Cardiac fibroblast (primary cell): ENCODE data around the gene VKORC1.

Experiments used
- DNase-seq, 2 donors: peaks; one replicate each; pipeline versions ENCODE4 v3.0.0 to v3.0.0-alpha.2; 2010; ENCODE audit warnings: low read depth in 2 of 2
- H3K4me3 ChIP-seq, 2 donors: replicated peaks in 1 of 2; 1 replicate in 1 of 2; 2 replicates in 1 of 2; pipeline ENCODE4 v1.5.1; 2011; ENCODE audit warnings: low read depth in 2 of 2, low read length in 2 of 2, mild to moderate bottlenecking in 2 of 2, moderate library complexity in 1 of 2
- TF ChIP-seq, protein P1 (sequence below): IDR thresholded peaks from one replicate; pipeline ENCODE4 v1.5.1; 2011; ENCODE audit warnings: low read depth, mild to moderate bottlenecking, low read length, inconsistent platforms

VKORC1 gene

DNA sequence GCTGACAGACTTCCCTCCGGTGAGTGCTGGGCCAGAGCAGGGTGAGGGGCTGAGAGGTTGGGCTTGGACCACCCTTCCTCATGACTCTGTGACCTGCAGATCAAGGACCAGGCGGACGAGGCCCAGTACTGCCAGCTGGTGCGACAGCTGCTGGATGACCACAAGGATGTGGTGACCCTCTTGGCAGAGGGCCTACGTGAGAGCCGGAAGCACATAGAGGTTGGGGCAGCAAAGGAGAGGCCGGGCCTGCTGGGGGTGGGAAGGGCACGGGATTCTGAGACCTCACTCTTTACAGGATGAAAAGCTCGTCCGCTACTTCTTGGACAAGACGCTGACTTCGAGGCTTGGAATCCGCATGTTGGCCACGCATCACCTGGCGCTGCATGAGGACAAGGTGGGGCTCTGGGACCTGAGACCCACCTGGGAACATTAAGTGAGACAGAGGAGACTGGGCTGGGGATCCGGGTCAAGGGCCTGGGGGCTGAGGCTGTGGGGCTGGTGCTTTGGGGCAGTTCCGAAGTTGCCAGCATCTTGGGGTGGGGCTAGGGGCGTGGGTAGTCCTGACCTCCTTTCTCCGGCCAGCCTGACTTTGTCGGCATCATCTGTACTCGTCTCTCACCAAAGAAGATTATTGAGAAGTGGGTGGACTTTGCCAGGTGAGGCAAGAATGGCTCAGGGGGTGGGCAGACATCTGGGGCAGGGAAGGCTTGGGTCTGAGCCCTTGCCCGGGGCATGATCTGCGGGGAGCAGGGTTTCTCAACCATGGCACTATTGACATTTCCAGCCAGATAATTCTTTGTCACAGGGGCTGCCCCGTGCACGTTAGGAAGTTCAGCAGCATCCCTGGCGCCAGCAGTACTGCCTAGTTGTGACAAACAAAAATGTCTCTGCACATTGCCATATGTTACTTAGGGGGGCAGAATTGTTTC, 15.8 kb upstream of the VKORC1 start:
- TF ChIP-seq, protein P1, sequence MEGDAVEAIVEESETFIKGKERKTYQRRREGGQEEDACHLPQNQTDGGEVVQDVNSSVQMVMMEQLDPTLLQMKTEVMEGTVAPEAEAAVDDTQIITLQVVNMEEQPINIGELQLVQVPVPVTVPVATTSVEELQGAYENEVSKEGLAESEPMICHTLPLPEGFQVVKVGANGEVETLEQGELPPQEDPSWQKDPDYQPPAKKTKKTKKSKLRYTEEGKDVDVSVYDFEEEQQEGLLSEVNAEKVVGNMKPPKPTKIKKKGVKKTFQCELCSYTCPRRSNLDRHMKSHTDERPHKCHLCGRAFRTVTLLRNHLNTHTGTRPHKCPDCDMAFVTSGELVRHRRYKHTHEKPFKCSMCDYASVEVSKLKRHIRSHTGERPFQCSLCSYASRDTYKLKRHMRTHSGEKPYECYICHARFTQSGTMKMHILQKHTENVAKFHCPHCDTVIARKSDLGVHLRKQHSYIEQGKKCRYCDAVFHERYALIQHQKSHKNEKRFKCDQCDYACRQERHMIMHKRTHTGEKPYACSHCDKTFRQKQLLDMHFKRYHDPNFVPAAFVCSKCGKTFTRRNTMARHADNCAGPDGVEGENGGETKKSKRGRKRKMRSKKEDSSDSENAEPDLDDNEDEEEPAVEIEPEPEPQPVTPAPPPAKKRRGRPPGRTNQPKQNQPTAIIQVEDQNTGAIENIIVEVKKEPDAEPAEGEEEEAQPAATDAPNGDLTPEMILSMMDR = no peak
- no peak for DNase-seq
- no peak overlapping the region for H3K4me3 ChIP-seq

DNA sequence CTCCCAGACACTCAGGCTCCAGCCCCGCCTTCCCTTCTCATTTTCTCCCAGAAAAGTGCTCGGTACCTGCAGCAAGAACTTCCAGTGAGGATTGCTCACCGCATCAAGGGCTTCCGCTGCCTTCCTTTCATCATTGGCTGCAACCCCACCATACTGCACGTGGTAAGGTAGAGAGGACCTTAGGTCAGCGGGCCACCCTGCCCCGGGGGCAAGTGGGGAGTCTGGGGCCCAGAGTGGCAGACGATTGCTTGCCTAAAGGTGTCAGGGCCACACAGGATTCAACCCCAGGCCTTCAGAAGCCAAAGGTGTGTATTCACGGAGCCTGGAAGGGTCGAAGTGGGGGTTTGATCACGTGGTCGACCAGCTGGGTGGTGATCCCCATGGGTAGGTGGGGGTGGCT, 15.0 kb upstream of the VKORC1 start:
- H3K4me3 ChIP-seq = peak overlapping the region in 1 of 2 donors; percentile 95
- no peak for DNase-seq
- TF ChIP-seq, protein P1 = no peak

DNA sequence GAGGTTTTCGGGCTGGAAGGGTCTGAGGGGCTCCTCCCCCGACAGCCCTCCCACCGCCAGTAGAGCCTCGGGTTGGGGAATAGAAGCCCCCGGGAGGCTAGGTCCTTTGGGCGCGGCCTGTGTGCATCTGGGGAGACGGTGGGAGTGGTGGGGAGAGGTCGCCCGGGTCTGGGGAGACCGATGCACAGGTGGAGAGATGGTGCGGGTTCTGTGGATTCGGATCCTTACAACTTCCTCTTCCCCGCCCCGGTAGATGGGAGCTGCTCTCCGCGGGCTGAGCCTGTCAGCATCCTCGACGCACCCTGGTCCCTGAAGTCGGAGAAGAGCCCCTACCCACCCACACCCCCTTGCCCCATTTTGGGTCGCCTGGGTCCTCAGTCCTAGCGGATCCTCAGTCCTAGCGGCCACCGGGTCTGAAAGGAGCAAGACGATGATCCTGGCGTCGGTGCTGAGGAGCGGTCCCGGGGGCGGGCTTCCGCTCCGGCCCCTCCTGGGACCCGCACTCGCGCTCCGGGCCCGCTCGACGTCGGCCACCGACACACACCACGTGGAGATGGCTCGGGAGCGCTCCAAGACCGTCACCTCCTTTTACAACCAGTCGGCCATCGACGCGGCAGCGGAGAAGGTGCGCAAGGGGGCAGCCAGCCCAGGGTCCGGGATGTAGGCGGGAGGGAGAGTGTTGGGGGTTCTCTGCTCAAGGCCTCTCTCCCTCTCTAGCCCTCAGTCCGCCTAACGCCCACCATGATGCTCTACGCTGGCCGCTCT, 14.4 kb upstream of the VKORC1 start:
- TF ChIP-seq, protein P1 = no peak
- peak overlapping the region; percentile 81 to 95 for H3K4me3 ChIP-seq
- DNase-seq = no peak

DNA sequence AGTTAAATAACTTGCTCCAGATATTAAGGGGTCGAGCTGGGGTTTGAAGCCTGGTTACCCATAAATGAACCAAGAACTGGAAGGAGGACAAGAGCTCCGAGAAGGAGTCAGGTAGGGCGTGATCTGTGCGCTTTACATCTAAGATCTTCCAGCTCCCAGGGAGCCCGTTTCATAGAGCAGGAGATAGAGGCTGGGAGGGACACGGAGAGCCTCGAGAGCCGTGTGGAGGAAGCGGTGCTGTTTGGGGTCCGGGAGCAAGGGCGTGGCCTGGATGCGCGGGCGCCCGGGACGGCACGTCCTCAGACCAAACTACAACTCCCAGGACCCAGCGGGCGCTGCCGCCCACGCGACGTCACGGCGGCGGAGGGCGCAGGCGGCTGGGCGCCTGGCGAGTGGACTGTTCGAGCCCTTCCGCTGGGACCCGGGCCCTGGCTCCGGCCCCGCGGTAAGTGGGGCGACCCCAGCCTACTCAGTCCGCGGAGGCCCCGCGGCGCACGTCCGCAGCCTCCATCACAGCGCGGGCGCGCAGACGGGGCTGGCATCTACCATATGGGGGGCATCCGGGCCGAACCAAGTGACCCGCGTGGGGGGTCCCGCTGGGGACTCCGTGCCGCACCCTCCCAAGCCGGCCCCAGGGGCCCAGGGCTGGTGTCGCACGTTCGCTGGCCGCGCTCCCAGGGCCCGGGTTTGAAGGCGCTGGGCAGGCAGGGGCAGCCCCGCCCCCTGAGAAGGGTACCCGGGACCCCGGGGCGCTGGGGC, 13.6 kb upstream of the VKORC1 start, which contains the start of gene BCKDK:
Gene BCKDK, plus strand, starts transcription at position 352 of the 759 bp plus-strand sequence. CDS start 838 bp downstream, outside the sequence.
- TF ChIP-seq, protein P1 = no peak
- peak; percentile 66 to 73 for DNase-seq
- peak within 1 kb of the TSS; percentile 81 to 95 for H3K4me3 ChIP-seq

DNA sequence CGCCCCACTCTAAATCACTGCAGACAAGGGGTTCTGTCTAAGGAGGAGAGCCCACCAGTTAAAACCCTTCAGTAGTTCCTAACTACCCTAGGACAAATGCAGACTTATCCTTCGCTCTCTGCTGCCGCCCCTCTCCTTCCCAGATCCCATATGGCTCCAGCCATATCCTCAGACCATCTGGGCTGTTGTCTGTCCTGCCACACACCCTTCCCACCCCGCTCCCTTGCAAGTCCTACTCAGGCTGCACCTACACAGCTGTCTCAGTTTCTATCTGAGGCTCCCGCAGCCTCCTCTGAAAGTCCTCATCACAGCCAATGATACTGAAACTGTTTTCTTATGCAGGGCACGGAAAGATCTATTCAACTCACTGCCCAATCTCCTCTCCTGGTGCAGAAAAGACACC, 12.9 kb upstream of the VKORC1 start:
- H3K4me3 ChIP-seq = no peak overlapping the region
- TF ChIP-seq, protein P1 = no peak
- DNase-seq = no peak
